HCT116 (cell line): ENCODE results near the gene TMEM156. TPM values are rescaled to one million over a fixed set of nuclear protein-coding genes. Genes with fewer than 3 reads are reported as not detected.

ENCODE experiments used
- ATAC-seq: fragments of 200-7000 bp; cut with Tn5 transposase; 2 replicates; pipeline ENCODE4 v1.9.1; 2020; ENCODE audit warnings: mild to moderate bottlenecking, moderate library complexity
- BruUV-seq: library from RNA; stranded (reverse); fragments of 400-500 nt; replicated peaks from 2 replicates; lab custom pipeline; 2021; lab: Mats Ljungman, UMichigan
- CTCF ChIA-PET: fragments of 300-600 bp; sonication (Branson Sonifier 250); formaldehyde crosslinking; loops from one replicate; lab custom pipeline; 2021; ENCODE audit warnings: antibody characterized with exemption; lab: Charles Lee
- POLR2A ChIA-PET: fragments of 300-600, 350-600 bp; sonication (Branson Sonifier 250); formaldehyde crosslinking; loops from one replicate; lab custom pipeline; 2021; ENCODE audit warnings: antibody characterized with exemption; lab: Charles Lee
- RAD21 ChIA-PET, 2 experiments: fragments of 300-600 bp; sonication (Branson Sonifier 250); formaldehyde crosslinking; loops; one replicate each; lab custom pipeline; 2023; ENCODE audit warnings: low total read pairs in 2 of 2; ENCODE audit not compliant: uncharacterized antibody in 2 of 2, unreplicated experiment in 2 of 2, low non-redundant PET in 1 of 2; lab: Charles Lee
- DNase-seq: peaks from one replicate; pipeline ENCODE4 v3.0.0-alpha.2; 2010; ENCODE audit warnings: low read depth, low spot score
- H2AFZ ChIP-seq: fragments of 200-600 bp; shearing (Covaris generic), sonication (generic); 2 replicates; pipeline ENCODE4 v1.6.1; 2017; ENCODE audit warnings: low read depth, mixed run types, mixed read lengths, antibody characterized with exemption, low read length; ENCODE audit not compliant: poor library complexity, severe bottlenecking
- H3K27ac ChIP-seq: 2 replicates; pipeline ENCODE4 v1.5.1; 2012; ENCODE audit warnings: low read depth, low read length
- H3K27me3 ChIP-seq: fragments of 200-600 bp; sonication (generic); 2 replicates; pipeline ENCODE4 v1.6.1; 2016; ENCODE audit warnings: mixed run types, low read length, mixed read lengths; ENCODE audit not compliant: insufficient read depth
- H3K36me3 ChIP-seq, 2 experiments: fragments of 200-500 bp in 1 of 2; fragments of 200-600 bp in 1 of 2; sonication (Bioruptor generic) in 1 of 2; sonication (generic) in 1 of 2; 2 replicates each; pipeline versions ENCODE4 v1.5.1 to v1.6.1; 2014 to 2016; ENCODE audit warnings: low read length in 2 of 2, inconsistent platforms in 1 of 2, mixed read lengths in 1 of 2, mixed run types in 1 of 2; ENCODE audit not compliant: insufficient read depth in 2 of 2, control insufficient read depth in 1 of 2
- H3K4me1 ChIP-seq, 2 experiments: fragments of 200-600 bp in 1 of 2; sonication (generic) in 1 of 2; 2 replicates each; pipeline versions ENCODE4 v1.5.1 to v1.6.1; 2012 to 2017; ENCODE audit warnings: low read length in 2 of 2, inconsistent platforms in 1 of 2, mild to moderate bottlenecking in 1 of 2, mixed read lengths in 1 of 2, mixed run types in 1 of 2, moderate library complexity in 1 of 2; ENCODE audit not compliant: insufficient read depth in 2 of 2, control insufficient read depth in 1 of 2
- H3K4me2 ChIP-seq: fragments of 200-600 bp; sonication (generic); 2 replicates; pipeline ENCODE4 v1.6.1; 2017; ENCODE audit warnings: mixed run types, low read length, mixed read lengths
- H3K4me3 ChIP-seq, 2 experiments: fragments of 200-600 bp in 1 of 2; sonication (generic) in 1 of 2; replicated peaks in 1 of 2; 2 replicates each; pipeline ENCODE4 v1.5.1; 2011 to 2016; ENCODE audit warnings: low read length in 2 of 2, control low read depth in 1 of 2, low read depth in 1 of 2, mild to moderate bottlenecking in 1 of 2, mixed read lengths in 1 of 2, mixed run types in 1 of 2
- H3K79me2 ChIP-seq: fragments of 200-600 bp; sonication (generic); 2 replicates; pipeline ENCODE4 v1.6.1; 2017; ENCODE audit warnings: mild to moderate bottlenecking, mixed run types, low read length, moderate library complexity, mixed read lengths; ENCODE audit not compliant: insufficient read depth
- H3K9ac ChIP-seq: fragments of 200-600 bp; sonication (generic); 2 replicates; pipeline ENCODE4 v1.6.1; 2016; ENCODE audit warnings: low read length, mixed read lengths
- H3K9me2 ChIP-seq: fragments of 200-600 bp; sonication (generic), shearing (Covaris generic); 2 replicates; pipeline ENCODE4 v1.6.1; 2017; ENCODE audit warnings: mixed run types, mild to moderate bottlenecking, moderate library complexity; ENCODE audit not compliant: insufficient read depth
- H3K9me3 ChIP-seq, 2 experiments: fragments of 200-500 bp in 1 of 2; fragments of 200-600 bp in 1 of 2; sonication (Bioruptor generic) in 1 of 2; sonication (generic) in 1 of 2; 2 replicates each; pipeline ENCODE4 v1.6.1; 2014 to 2017; ENCODE audit warnings: low read length in 2 of 2, mixed read lengths in 2 of 2, inconsistent platforms in 1 of 2, low read depth in 1 of 2, mild to moderate bottlenecking in 1 of 2, mixed run types in 1 of 2, moderate library complexity in 1 of 2; ENCODE audit not compliant: control insufficient read depth in 1 of 2, insufficient read depth in 1 of 2
- H4K20me1 ChIP-seq: fragments of 200-600 bp; sonication (generic), shearing (Covaris generic); 2 replicates; pipeline ENCODE4 v1.6.1; 2017; ENCODE audit warnings: mixed run types, mild to moderate bottlenecking, moderate library complexity; ENCODE audit not compliant: insufficient read depth
- CBX3 ChIP-seq: IDR thresholded peaks from 2 replicates; pipeline ENCODE4 v1.6.1; 2012; ENCODE audit warnings: low read depth
- CEBPB ChIP-seq: IDR thresholded peaks from 2 replicates; pipeline ENCODE4 v1.6.1; 2012; ENCODE audit warnings: low read depth
- EZH2 ChIP-seq: fragments of 200-600 bp; sonication (generic); IDR thresholded peaks from 2 replicates; pipeline ENCODE4 v1.6.1; 2017; ENCODE audit warnings: antibody characterized with exemption, mixed run types
- FOSL1 ChIP-seq: IDR thresholded peaks from 2 replicates; pipeline ENCODE4 v1.6.1; 2012; ENCODE audit warnings: low read depth
- JUND ChIP-seq: IDR thresholded peaks from 2 replicates; pipeline ENCODE4 v1.6.1; 2012
- POLR2AphosphoS5 ChIP-seq: IDR thresholded peaks from 2 replicates; pipeline ENCODE4 v1.6.1; 2011; ENCODE audit warnings: mild to moderate bottlenecking, low read depth, low read length, moderate library complexity
- RAD21 ChIP-seq: IDR thresholded peaks from 2 replicates; pipeline ENCODE4 v1.6.1; 2012; ENCODE audit warnings: low read depth, mild to moderate bottlenecking
- SIN3A ChIP-seq: IDR thresholded peaks from 2 replicates; pipeline ENCODE4 v1.6.1; 2012; ENCODE audit warnings: low read depth
- SP1 ChIP-seq: IDR thresholded peaks from 2 replicates; pipeline ENCODE4 v1.6.1; 2012; ENCODE audit warnings: low read depth
- SRF ChIP-seq: IDR thresholded peaks from 2 replicates; pipeline ENCODE4 v1.6.1; 2012; ENCODE audit warnings: low read depth
- YY1 ChIP-seq: IDR thresholded peaks from 2 replicates; pipeline ENCODE4 v1.6.1; 2011; ENCODE audit warnings: low read length, low read depth, moderate library complexity, mild to moderate bottlenecking; ENCODE audit not compliant: insufficient replicate concordance; ENCODE audit errors: extremely low read depth
- ZFX ChIP-seq: fragments of 450-650 bp; IDR thresholded peaks from 2 replicates; pipeline ENCODE4 v1.6.1; 2017
- ZNF274 ChIP-seq: fragments of 200-500 bp; sonication (Bioruptor generic); IDR thresholded peaks from 2 replicates; pipeline ENCODE4 v1.6.1; 2014; ENCODE audit warnings: mild to moderate bottlenecking, low read depth, low read length, inconsistent platforms
- intact Hi-C: fragments of 100-400 bp; cut with micrococcal nuclease; formaldehyde crosslinking; loops from 2 replicates; pipeline ENCODE4 v1.10.0; 2022
- total RNA-seq: library from RNA; stranded (reverse); gene quantifications from one replicate; pipeline ENCODE4 v1.2.1, GENCODE V29; 2021; ENCODE audit not compliant: unreplicated experiment
- TF ChIP-seq, protein P1 (sequence below): IDR thresholded peaks from 2 replicates; pipeline ENCODE4 v1.6.1; 2012; ENCODE audit warnings: low read depth
- TF ChIP-seq, protein P2 (sequence below): IDR thresholded peaks from 2 replicates; pipeline ENCODE4 v1.6.1; 2012
- TF ChIP-seq, protein P3 (sequence below): IDR thresholded peaks from 2 replicates; pipeline ENCODE4 v1.6.1; 2011; ENCODE audit warnings: mild to moderate bottlenecking, low read length, moderate library complexity; ENCODE audit not compliant: insufficient replicate concordance; ENCODE audit errors: extremely low read depth
- TF ChIP-seq, protein P4 (sequence below): IDR thresholded peaks from 2 replicates; pipeline ENCODE4 v1.6.1; 2012

Gene TMEM156
- total RNA-seq, 1 experiment from 2014 or later = 0.22 TPM

DNA sequence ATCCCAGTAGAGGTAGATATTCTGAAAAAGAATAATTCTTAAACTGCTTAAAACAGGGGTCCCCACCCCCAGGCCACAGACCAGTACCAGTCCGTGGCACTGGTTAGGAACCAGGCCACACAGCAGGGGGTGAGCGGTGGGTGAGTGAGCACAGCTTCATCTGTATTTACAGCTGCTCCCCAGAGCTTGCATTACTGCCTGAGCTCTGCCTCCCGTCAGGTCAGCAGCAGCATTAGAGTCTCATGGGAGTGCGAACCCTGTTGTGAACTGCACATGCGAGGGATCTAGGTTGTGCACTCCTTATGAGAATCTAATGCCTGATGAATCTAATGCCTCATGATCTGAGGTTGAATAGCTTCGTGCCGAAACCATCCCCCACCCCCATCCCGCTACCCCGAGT is 87.8 kb downstream of the TMEM156 start (continued):
- TF ChIP-seq, protein P1, sequence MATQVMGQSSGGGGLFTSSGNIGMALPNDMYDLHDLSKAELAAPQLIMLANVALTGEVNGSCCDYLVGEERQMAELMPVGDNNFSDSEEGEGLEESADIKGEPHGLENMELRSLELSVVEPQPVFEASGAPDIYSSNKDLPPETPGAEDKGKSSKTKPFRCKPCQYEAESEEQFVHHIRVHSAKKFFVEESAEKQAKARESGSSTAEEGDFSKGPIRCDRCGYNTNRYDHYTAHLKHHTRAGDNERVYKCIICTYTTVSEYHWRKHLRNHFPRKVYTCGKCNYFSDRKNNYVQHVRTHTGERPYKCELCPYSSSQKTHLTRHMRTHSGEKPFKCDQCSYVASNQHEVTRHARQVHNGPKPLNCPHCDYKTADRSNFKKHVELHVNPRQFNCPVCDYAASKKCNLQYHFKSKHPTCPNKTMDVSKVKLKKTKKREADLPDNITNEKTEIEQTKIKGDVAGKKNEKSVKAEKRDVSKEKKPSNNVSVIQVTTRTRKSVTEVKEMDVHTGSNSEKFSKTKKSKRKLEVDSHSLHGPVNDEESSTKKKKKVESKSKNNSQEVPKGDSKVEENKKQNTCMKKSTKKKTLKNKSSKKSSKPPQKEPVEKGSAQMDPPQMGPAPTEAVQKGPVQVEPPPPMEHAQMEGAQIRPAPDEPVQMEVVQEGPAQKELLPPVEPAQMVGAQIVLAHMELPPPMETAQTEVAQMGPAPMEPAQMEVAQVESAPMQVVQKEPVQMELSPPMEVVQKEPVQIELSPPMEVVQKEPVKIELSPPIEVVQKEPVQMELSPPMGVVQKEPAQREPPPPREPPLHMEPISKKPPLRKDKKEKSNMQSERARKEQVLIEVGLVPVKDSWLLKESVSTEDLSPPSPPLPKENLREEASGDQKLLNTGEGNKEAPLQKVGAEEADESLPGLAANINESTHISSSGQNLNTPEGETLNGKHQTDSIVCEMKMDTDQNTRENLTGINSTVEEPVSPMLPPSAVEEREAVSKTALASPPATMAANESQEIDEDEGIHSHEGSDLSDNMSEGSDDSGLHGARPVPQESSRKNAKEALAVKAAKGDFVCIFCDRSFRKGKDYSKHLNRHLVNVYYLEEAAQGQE = no peak
- TF ChIP-seq SP1 (no peak), POLR2AphosphoS5 (no peak), SRF (no peak)
- TF ChIP-seq, protein P2, sequence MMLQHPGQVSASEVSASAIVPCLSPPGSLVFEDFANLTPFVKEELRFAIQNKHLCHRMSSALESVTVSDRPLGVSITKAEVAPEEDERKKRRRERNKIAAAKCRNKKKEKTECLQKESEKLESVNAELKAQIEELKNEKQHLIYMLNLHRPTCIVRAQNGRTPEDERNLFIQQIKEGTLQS = no peak

DNA sequence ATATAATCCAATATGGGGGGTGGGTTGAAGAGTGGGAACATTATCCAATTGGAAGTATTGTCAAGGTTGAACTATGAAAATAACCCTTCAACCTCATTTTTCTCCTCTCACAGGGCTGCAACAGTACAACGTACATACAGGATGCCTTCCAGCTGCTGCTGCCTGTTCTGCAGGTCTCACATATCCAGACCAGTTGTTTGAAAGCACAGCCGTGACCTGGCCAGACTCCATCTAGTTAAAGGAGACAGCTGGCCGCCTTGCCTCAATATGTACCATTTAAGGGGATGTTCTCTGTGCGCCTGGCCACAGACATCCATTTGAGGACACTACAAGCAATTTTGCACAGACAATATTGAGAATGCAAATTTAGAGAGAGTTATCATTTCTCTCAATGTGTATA is 88.9 kb downstream of the TMEM156 start:
- POLR2A ChIA-PET = no interaction called here
- no peak for TF ChIP-seq CEBPB
- no peak for TF ChIP-seq CBX3
- TF ChIP-seq, protein P3, sequence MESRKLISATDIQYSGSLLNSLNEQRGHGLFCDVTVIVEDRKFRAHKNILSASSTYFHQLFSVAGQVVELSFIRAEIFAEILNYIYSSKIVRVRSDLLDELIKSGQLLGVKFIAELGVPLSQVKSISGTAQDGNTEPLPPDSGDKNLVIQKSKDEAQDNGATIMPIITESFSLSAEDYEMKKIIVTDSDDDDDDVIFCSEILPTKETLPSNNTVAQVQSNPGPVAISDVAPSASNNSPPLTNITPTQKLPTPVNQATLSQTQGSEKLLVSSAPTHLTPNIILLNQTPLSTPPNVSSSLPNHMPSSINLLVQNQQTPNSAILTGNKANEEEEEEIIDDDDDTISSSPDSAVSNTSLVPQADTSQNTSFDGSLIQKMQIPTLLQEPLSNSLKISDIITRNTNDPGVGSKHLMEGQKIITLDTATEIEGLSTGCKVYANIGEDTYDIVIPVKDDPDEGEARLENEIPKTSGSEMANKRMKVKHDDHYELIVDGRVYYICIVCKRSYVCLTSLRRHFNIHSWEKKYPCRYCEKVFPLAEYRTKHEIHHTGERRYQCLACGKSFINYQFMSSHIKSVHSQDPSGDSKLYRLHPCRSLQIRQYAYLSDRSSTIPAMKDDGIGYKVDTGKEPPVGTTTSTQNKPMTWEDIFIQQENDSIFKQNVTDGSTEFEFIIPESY = no peak
- no peak for TF ChIP-seq SRF
- TF ChIP-seq POLR2AphosphoS5 = no peak
- no peak for TF ChIP-seq YY1
- TF ChIP-seq, protein P1 = no peak
- no peak for TF ChIP-seq FOSL1
- TF ChIP-seq ZFX = no peak
- TF ChIP-seq, protein P4, sequence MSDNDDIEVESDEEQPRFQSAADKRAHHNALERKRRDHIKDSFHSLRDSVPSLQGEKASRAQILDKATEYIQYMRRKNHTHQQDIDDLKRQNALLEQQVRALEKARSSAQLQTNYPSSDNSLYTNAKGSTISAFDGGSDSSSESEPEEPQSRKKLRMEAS = no peak
- no peak for TF ChIP-seq EZH2
- no peak for TF ChIP-seq ZNF274
- no peak for TF ChIP-seq RAD21
- no peak for TF ChIP-seq JUND
- no peak for TF ChIP-seq SIN3A

More for the DNA sequence above, 88.9 kb downstream of the TMEM156 start:
- ChIA-PET RAD21 (no interaction called here), CTCF (no interaction called here)
- Histone ChIP-seq H3K27ac (no peak overlapping the region), H3K4me3 (no peak overlapping the region), H3K79me2 (no peaks in the 10 kb centered on the region), H4K20me1 (no peaks in the 10 kb centered on the region), H3K9me2 (no peaks in the 10 kb centered on the region), H3K4me1 (0 out of 4 replicates have a peak, but pooled peaks cover 0 to 1% of the 10 kb centered on the region in 2 experiments), H3K36me3 (no peaks in the 10 kb centered on the region; a peak in 1 of 4 replicates), H3K27me3 (no peaks in the 10 kb centered on the region), H3K4me2 (no peak overlapping the region), H3K9ac (no peak overlapping the region), H3K9me3 (no peaks in the 10 kb centered on the region), H2AFZ (no peak overlapping the region)
- intact Hi-C loops = no loop called here
- DNase-seq (no peak), ATAC-seq (no peak)
- BruUV-seq = no TSS peak
